B cell (primary cell): ENCODE results near the gene KIF22. TPM values are rescaled to one million over a fixed set of nuclear protein-coding genes. Genes with fewer than 3 reads are reported as not detected.

Experiments used
- ATAC-seq: fragments of 200-7000 bp; cut with Tn5 transposase; one replicate; pipeline ENCODE4 v1.10.0; 2021; ENCODE audit warnings: low read depth, mild to moderate bottlenecking, moderate number of reproducible peaks, moderate library complexity
- CTCF ChIA-PET: fragments of 350-600 bp; sonication (Branson Sonifier 250); formaldehyde crosslinking; loops from one replicate; lab custom pipeline; 2021; ENCODE audit warnings: antibody characterized with exemption, inconsistent platforms; lab: Charles Lee
- POLR2A ChIA-PET: fragments of 350-600 bp; sonication (Branson Sonifier 250); formaldehyde crosslinking; loops from one replicate; lab custom pipeline; 2021; ENCODE audit warnings: antibody characterized with exemption; lab: Charles Lee
- DNase-seq: peaks from one replicate; pipeline ENCODE4 v3.0.0; 2013
- H2AFZ ChIP-seq: 2 replicates; pipeline ENCODE4 v1.6.1; 2012; ENCODE audit warnings: mild to moderate bottlenecking, low read depth, low read length; ENCODE audit not compliant: insufficient read depth, poor library complexity, severe bottlenecking
- H3K27ac ChIP-seq, 2 donors: 1 replicate in 1 of 2; 2 replicates in 1 of 2; pipeline ENCODE4 v1.5.1; 2012 to 2013; ENCODE audit warnings: low read length in 2 of 2, mild to moderate bottlenecking in 2 of 2, moderate library complexity in 1 of 2
- H3K27me3 ChIP-seq, 4 experiments: fragments of 200-600 bp in 1 of 4; sonication (generic) in 1 of 4; replicated peaks in 1 of 4; 1 replicate in 2 of 4; 2 replicates in 2 of 4; pipeline versions ENCODE4 v1.6.1 to v1.7.0; 2013 to 2016; ENCODE audit warnings: low read length in 3 of 4, mild to moderate bottlenecking in 2 of 4, mixed read lengths in 1 of 4, moderate library complexity in 1 of 4; ENCODE audit not compliant: insufficient read depth in 4 of 4, control insufficient read depth in 3 of 4; ENCODE audit errors: control extremely low read depth in 1 of 4
- H3K36me3 ChIP-seq, 2 experiments: replicated peaks in 1 of 2; 1 replicate in 1 of 2; 2 replicates in 1 of 2; pipeline versions ENCODE4 v1.6.1 to v1.7.1; 2013; ENCODE audit warnings: low read length in 1 of 2; ENCODE audit not compliant: insufficient read depth in 2 of 2, control insufficient read depth in 1 of 2; ENCODE audit errors: control extremely low read depth in 1 of 2, extremely low read depth in 1 of 2
- H3K4me1 ChIP-seq, 2 donors: fragments of 200-600 bp in 1 of 2; sonication (generic) in 1 of 2; 1 replicate in 1 of 2; 2 replicates in 1 of 2; pipeline versions ENCODE4 v1.5.1 to v1.6.1; 2013 to 2017; ENCODE audit warnings: low read length in 2 of 2; ENCODE audit not compliant: control insufficient read depth in 2 of 2, insufficient read depth in 2 of 2
- H3K4me2 ChIP-seq: replicated peaks from 2 replicates; pipeline ENCODE3; 2012; ENCODE audit warnings: mild to moderate bottlenecking, low read depth, low read length; ENCODE audit not compliant: poor library complexity, severe bottlenecking
- H3K4me3 ChIP-seq, 5 experiments: fragments of 200-600 bp in 1 of 5; sonication (generic) in 1 of 5; 1 replicate in 3 of 5; 2 replicates in 2 of 5; pipeline versions ENCODE4 v1.5.1 to v1.7.0; 2011 to 2016; ENCODE audit warnings: low read length in 4 of 5, mild to moderate bottlenecking in 4 of 5, low read depth in 2 of 5, control low read depth in 1 of 5, moderate library complexity in 1 of 5; ENCODE audit not compliant: insufficient read depth in 1 of 5; ENCODE audit errors: control extremely low read depth in 1 of 5, extremely low read depth in 1 of 5
- H3K79me2 ChIP-seq: fragments of 200-600 bp; sonication (generic); one replicate; pipeline ENCODE4 v1.6.0; 2016; ENCODE audit warnings: low read length; ENCODE audit not compliant: control insufficient read depth, insufficient read depth
- H3K9ac ChIP-seq: fragments of 200-600 bp; sonication (generic); 2 replicates; pipeline ENCODE4 v1.6.1; 2017; ENCODE audit warnings: mild to moderate bottlenecking, low read length, moderate library complexity
- H3K9me3 ChIP-seq, 3 donors: one replicate each; pipeline versions ENCODE4 v1.6.1 to v1.7.1; 2013; ENCODE audit warnings: low read length in 2 of 3; ENCODE audit not compliant: control insufficient read depth in 2 of 3, insufficient read depth in 1 of 3; ENCODE audit errors: control extremely low read depth in 1 of 3
- H4K20me1 ChIP-seq: 2 replicates; pipeline ENCODE4 v1.6.0; 2012; ENCODE audit warnings: mild to moderate bottlenecking, low read length; ENCODE audit not compliant: insufficient read depth, control insufficient read depth, poor library complexity, severe bottlenecking
- H3K27ac Mint-ChIP-seq: one replicate; pipeline ENCODE4 v1.8.0; 2021; ENCODE audit warnings: mixed read lengths
- H3K27me3 Mint-ChIP-seq: one replicate; pipeline ENCODE4 v1.8.0; 2021; ENCODE audit warnings: mixed read lengths
- H3K4me1 Mint-ChIP-seq: one replicate; pipeline ENCODE4 v1.8.0; 2021; ENCODE audit warnings: mixed read lengths
- H3K4me3 Mint-ChIP-seq: one replicate; pipeline ENCODE4 v1.8.0; 2021; ENCODE audit warnings: mixed read lengths
- H3K9me3 Mint-ChIP-seq: one replicate; pipeline ENCODE4 v1.8.0; 2022; ENCODE audit warnings: mixed read lengths; ENCODE audit not compliant: insufficient read depth
- CTCF ChIP-seq: fragments of 200-600 bp; IDR thresholded peaks from one replicate; pipeline ENCODE4 v1.8.0; 2022; ENCODE audit warnings: antibody characterized with exemption, mild to moderate bottlenecking
- EZH2 ChIP-seq: IDR thresholded peaks from 2 replicates; pipeline ENCODE4 v1.6.1; 2012; ENCODE audit warnings: borderline replicate concordance, low read depth, mild to moderate bottlenecking, moderate library complexity, low read length; ENCODE audit not compliant: insufficient read depth, poor library complexity, severe bottlenecking
- WGBS: methylation state at CpG from one replicate; pipeline ENCODE4 v1.1.5; 2013; ENCODE audit warnings: missing lambda C conversion rate; ENCODE audit not compliant: insufficient coverage; 5-methylcytosine and 5-hydroxymethylcytosine counted together
- intact Hi-C: fragments of 100-400 bp; cut with micrococcal nuclease; formaldehyde crosslinking; loops from one replicate; pipeline ENCODE4 v1.10.0; 2022
- polyA plus RNA-seq: library from polyadenylated mRNA; depleted of rRNA; stranded (reverse); fragments of >200 nt; gene quantifications from 2 replicates; pipeline ENCODE4 v1.2.3, GENCODE V29; 2012
- total RNA-seq, 2 donors: library from RNA; stranded (reverse); fragments of 120-200 nt in 1 of 2; gene quantifications; 1 replicate in 1 of 2; 2 replicates in 1 of 2; pipeline versions ENCODE4 v1.2.3 to v1.2.4, GENCODE V29; 2013 to 2022

The KIF22 gene
- total and polyA plus RNA-seq, 2 donors (not counting 1 experiment from before 2014, with no cell fraction given), result 53.9 to 57.2 TPM

GRCh38 chr16:29849505-29849904 is 59.0 kb downstream of the KIF22 start:
- no peaks in the 10 kb centered on the region for H4K20me1 ChIP-seq
- no peaks in the 10 kb centered on the region for H3K4me1 ChIP-seq
- Mint-ChIP-seq H3K9me3 (no peaks in the 10 kb centered on the region), H3K27ac (no peak overlapping the region), H3K4me3 (no peak overlapping the region), H3K4me1 (no peaks in the 10 kb centered on the region), H3K27me3 (no peaks in the 10 kb centered on the region)
- H3K4me2 ChIP-seq, result no peak overlapping the region
- POLR2A ChIA-PET, result interaction anchor here (1.7 kb wide), 1 partner anchor 42 kb away, joined by 10 read pairs; no protein-coding TSS in a partner anchor
- no peaks in the 10 kb centered on the region for H3K27me3 ChIP-seq
- H3K79me2 ChIP-seq, result no peaks in the 10 kb centered on the region
- DNase-seq (no peak), ATAC-seq (no peak)
- no peak overlapping the region for H3K4me3 ChIP-seq
- no peaks in the 10 kb centered on the region for H3K9me3 ChIP-seq
- WGBS, result 90% methylated on average over 3 of the region's 5 CpGs
- peaks cover 0 to 25% of the 10 kb centered on the region in 2 experiments for H3K36me3 ChIP-seq
- no peak overlapping the region for H2AFZ ChIP-seq
- TF ChIP-seq EZH2 (no peak), CTCF (no peak)
- no peak overlapping the region for H3K9ac ChIP-seq
- no peak overlapping the region for H3K27ac ChIP-seq
- intact Hi-C loops, result loop anchor here (2.0 kb wide), 1 partner anchor 29 kb away; the partner anchor contains the start of gene MVP
- CTCF ChIA-PET, result interaction anchor here (0.7 to 7.2 kb wide), 15 partner anchors 8 to 172 kb away, joined by 3 to 100 read pairs (median 7); partner anchors contain the start of genes MAZ, MVP and PRRT2

DNA sequence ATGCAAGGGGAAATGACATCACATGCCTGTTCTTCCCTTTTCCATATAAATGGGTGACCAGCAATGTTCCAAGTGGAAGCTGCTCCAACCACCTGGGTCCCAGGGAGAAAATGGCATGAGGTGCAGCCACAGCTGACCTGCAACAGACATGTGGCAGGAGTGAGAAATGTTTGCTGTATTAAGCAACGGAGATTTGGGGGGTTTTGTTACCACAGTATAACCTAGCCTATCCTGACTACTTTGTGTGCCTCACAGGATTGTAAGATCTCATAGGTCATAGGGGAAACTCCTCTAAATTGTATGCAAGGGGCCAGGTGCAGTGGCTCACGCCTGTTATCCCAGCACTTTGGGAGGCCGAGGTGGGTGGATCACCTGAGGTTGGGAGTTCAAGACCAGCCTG is 60.4 kb downstream of the KIF22 start:
- WGBS, result no CpG with 5 or more reads among the region's 3 CpGs
- no peaks in the 10 kb centered on the region for H3K4me1 Mint-ChIP-seq
- POLR2A ChIA-PET, result interaction anchor here (0.6 kb wide), 1 partner anchor 39 kb away, joined by 3 read pairs; no protein-coding TSS in a partner anchor
- DNase-seq (no peak), ATAC-seq (no peak)
- Histone ChIP-seq H2AFZ (no peak overlapping the region), H3K4me1 (no peaks in the 10 kb centered on the region), H3K4me3 (no peak overlapping the region), H3K9ac (no peak overlapping the region), H3K9me3 (no peaks in the 10 kb centered on the region), H3K4me2 (no peak overlapping the region), H3K36me3 (peaks cover 0 to 16% of the 10 kb centered on the region in 2 experiments), H4K20me1 (no peaks in the 10 kb centered on the region), H3K27me3 (no peaks in the 10 kb centered on the region), H3K79me2 (no peaks in the 10 kb centered on the region), H3K27ac (no peak overlapping the region)
- no peaks in the 10 kb centered on the region for H3K9me3 Mint-ChIP-seq
- intact Hi-C loops, result no loop called here
- no peak overlapping the region for H3K4me3 Mint-ChIP-seq
- no peak overlapping the region for H3K27ac Mint-ChIP-seq
- no peaks in the 10 kb centered on the region for H3K27me3 Mint-ChIP-seq
- CTCF ChIA-PET, result interaction anchor here (0.8 to 7.2 kb wide), 4 partner anchors 43 to 150 kb away, joined by 3 to 100 read pairs (median 26); partner anchors contain the start of genes KIF22 and MAZ
- no peak for TF ChIP-seq EZH2
- TF ChIP-seq CTCF, result no peak
